PC-9 (cell line): ENCODE data around the gene LRMDA. TPM values are rescaled to one million over a fixed set of nuclear protein-coding genes. Genes with fewer than 3 reads are reported as not detected.

ENCODE experiments used
- BruUV-seq: library from RNA; stranded (reverse); fragments of 400-500 nt; replicated peaks from 2 replicates; lab custom pipeline; 2021; lab: Mats Ljungman, UMichigan
- CTCF ChIA-PET: fragments of 300-600 bp; sonication (Branson Sonifier 250); formaldehyde crosslinking; loops from one replicate; lab custom pipeline; 2022; ENCODE audit warnings: antibody characterized with exemption; lab: Charles Lee
- POLR2A ChIA-PET: fragments of 300-600 bp; sonication (Branson Sonifier 250); formaldehyde crosslinking; loops from one replicate; lab custom pipeline; 2022; ENCODE audit warnings: antibody characterized with exemption; ENCODE audit not compliant: unreplicated experiment; lab: Charles Lee
- DNase-seq, 2 experiments: peaks; one replicate each; pipeline versions ENCODE4 v3.0.0 to v3.0.0-alpha.2; 2015 to 2022; ENCODE audit warnings: mixed read lengths in 1 of 2
- H2AFZ ChIP-seq: fragments of 200-600 bp; sonication (generic); 2 replicates; pipeline ENCODE4 v1.8.1; 2017; ENCODE audit warnings: antibody characterized with exemption
- H3F3A ChIP-seq: fragments of 200-600 bp; sonication (generic); 2 replicates; pipeline ENCODE4 v1.8.1; 2017; ENCODE audit warnings: antibody characterized with exemption, mild to moderate bottlenecking, low read depth; ENCODE audit not compliant: insufficient read depth
- H3K27ac ChIP-seq: fragments of 200-600 bp; sonication (generic); 2 replicates; pipeline ENCODE4 v1.6.1; 2016; ENCODE audit warnings: mixed run types
- H3K27me3 ChIP-seq: fragments of 200-600 bp; sonication (generic); 2 replicates; pipeline ENCODE4 v1.6.1; 2016; ENCODE audit warnings: low read depth, mixed run types; ENCODE audit not compliant: insufficient read depth
- H3K36me3 ChIP-seq: fragments of 200-600 bp; sonication (generic); 2 replicates; pipeline ENCODE4 v1.6.1; 2016; ENCODE audit warnings: low read depth, mixed run types
- H3K4me1 ChIP-seq: fragments of 200-600 bp; sonication (generic); replicated peaks from 2 replicates; pipeline ENCODE4 v1.6.1; 2016; ENCODE audit warnings: mixed run types; ENCODE audit not compliant: insufficient read depth
- H3K4me2 ChIP-seq: fragments of 200-600 bp; sonication (generic); 2 replicates; pipeline ENCODE4 v1.6.1; 2017; ENCODE audit warnings: mixed run types
- H3K4me3 ChIP-seq: fragments of 200-600 bp; sonication (generic); 2 replicates; pipeline ENCODE4 v1.6.1; 2016; ENCODE audit warnings: mixed run types
- H3K79me2 ChIP-seq: fragments of 200-600 bp; sonication (generic); 2 replicates; pipeline ENCODE4 v1.6.1; 2017; ENCODE audit warnings: low read depth, mixed run types
- H3K9me2 ChIP-seq: fragments of 200-600 bp; sonication (generic); 2 replicates; pipeline ENCODE4 v1.8.1; 2017; ENCODE audit warnings: mild to moderate bottlenecking; ENCODE audit not compliant: insufficient read depth
- H3K9me3 ChIP-seq: fragments of 200-600 bp; sonication (generic); 2 replicates; pipeline ENCODE4 v1.8.1; 2016; ENCODE audit warnings: low read depth; ENCODE audit not compliant: insufficient read depth
- H4K20me1 ChIP-seq: fragments of 200-600 bp; sonication (generic); 2 replicates; pipeline ENCODE4 v1.8.1; 2017; ENCODE audit not compliant: insufficient read depth
- EZH2 ChIP-seq: fragments of 200-600 bp; sonication (generic); IDR thresholded peaks from 2 replicates; pipeline ENCODE4 v1.8.0; 2017; ENCODE audit warnings: antibody characterized with exemption, low read depth
- intact Hi-C: fragments of 100-400 bp; cut with micrococcal nuclease; formaldehyde crosslinking; loops from one replicate; pipeline ENCODE4 v1.10.0; 2022; ENCODE audit not compliant: unreplicated experiment
- total RNA-seq: library from RNA; stranded (reverse); gene quantifications from 2 replicates; pipeline ENCODE4 v1.2.3, GENCODE V29; 2021
- TF ChIP-seq, protein P1 (sequence below): fragments of 200-600 bp; sonication (generic); conservative IDR thresholded peaks from 2 replicates; pipeline ENCODE4 v1.6.1; 2017; ENCODE audit warnings: mixed run types, antibody characterized with exemption, mild to moderate bottlenecking, moderate library complexity

Gene LRMDA
- total RNA-seq, 1 experiment from 2014 or later: not detected

DNA sequence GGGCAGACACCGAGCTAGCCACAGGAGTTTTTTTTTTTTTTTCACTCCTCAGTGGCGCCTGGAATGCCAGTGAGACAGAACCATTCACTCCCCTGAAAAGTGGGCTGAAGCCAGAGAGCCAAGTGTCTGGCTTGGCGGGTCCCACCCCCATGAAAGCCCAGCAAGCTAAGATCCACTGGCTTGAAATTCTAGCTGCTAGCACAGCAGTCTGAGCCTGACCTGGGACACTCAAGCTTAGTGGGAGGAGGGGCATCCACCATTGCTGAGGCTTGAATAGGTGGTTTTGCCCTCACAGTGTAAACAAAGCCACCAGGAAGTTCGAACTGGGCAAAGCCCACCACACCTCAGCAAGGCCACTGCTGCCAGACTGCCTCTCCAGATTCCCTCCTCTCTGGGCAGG lies 144.5 kb downstream of the LRMDA start:
- Histone ChIP-seq H3K9me2 (no peaks in the 10 kb centered on the region), H3K9me3 (peaks cover 4% of the 10 kb centered on the region; the same call in 1 of the 2 replicates), H3K4me2 (no peak overlapping the region), H3K79me2 (no peaks in the 10 kb centered on the region), H3K36me3 (no peaks in the 10 kb centered on the region), H3K27ac (no peak overlapping the region), H2AFZ (no peak overlapping the region), H4K20me1 (no peaks in the 10 kb centered on the region), H3K4me3 (no peak overlapping the region), H3F3A (no peaks in the 10 kb centered on the region), H3K4me1 (no peaks in the 10 kb centered on the region), H3K27me3 (no peaks in the 10 kb centered on the region)
- TF ChIP-seq, protein P1, sequence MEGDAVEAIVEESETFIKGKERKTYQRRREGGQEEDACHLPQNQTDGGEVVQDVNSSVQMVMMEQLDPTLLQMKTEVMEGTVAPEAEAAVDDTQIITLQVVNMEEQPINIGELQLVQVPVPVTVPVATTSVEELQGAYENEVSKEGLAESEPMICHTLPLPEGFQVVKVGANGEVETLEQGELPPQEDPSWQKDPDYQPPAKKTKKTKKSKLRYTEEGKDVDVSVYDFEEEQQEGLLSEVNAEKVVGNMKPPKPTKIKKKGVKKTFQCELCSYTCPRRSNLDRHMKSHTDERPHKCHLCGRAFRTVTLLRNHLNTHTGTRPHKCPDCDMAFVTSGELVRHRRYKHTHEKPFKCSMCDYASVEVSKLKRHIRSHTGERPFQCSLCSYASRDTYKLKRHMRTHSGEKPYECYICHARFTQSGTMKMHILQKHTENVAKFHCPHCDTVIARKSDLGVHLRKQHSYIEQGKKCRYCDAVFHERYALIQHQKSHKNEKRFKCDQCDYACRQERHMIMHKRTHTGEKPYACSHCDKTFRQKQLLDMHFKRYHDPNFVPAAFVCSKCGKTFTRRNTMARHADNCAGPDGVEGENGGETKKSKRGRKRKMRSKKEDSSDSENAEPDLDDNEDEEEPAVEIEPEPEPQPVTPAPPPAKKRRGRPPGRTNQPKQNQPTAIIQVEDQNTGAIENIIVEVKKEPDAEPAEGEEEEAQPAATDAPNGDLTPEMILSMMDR: no peak
- no peak for TF ChIP-seq EZH2
- ChIA-PET POLR2A (no interaction called here), CTCF (no interaction called here)
- DNase-seq: no peak
- intact Hi-C loops: no loop called here
- no TSS peak for BruUV-seq

DNA sequence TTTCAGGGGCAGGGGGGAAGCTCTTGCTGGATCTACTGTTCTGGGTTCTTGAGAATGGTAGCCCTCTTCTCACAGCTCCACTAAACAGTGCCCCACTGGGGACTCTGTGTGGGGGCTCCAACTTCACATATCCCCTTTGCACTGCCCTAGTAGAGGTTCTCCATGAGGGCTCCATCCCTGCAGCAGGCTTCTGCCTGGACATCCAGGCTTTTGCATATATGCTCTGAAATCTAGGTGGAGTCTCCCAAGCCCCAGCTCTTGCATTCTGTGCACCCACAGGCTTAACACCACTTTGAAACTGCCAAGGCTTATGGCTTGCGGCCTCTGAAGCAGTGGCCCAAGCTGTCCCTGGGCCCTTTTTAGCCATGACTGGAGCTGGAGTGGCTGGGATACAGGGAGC lies 150.7 kb downstream of the LRMDA start:
- Histone ChIP-seq H3K27ac (no peak overlapping the region), H2AFZ (no peak overlapping the region), H3K9me2 (no peaks in the 10 kb centered on the region), H3F3A (no peaks in the 10 kb centered on the region), H3K27me3 (no peaks in the 10 kb centered on the region), H3K4me1 (no peaks in the 10 kb centered on the region), H3K9me3 (no peaks in the 10 kb centered on the region; the same call in 1 of the 2 replicates), H3K4me2 (no peak overlapping the region), H3K4me3 (no peak overlapping the region), H3K36me3 (no peaks in the 10 kb centered on the region), H3K79me2 (no peaks in the 10 kb centered on the region), H4K20me1 (no peaks in the 10 kb centered on the region)
- ChIA-PET POLR2A (no interaction called here), CTCF (no interaction called here)
- intact Hi-C loops: no loop called here
- no peak for DNase-seq
- BruUV-seq: no TSS peak
- TF ChIP-seq, protein P1: no peak
- no peak for TF ChIP-seq EZH2

DNA sequence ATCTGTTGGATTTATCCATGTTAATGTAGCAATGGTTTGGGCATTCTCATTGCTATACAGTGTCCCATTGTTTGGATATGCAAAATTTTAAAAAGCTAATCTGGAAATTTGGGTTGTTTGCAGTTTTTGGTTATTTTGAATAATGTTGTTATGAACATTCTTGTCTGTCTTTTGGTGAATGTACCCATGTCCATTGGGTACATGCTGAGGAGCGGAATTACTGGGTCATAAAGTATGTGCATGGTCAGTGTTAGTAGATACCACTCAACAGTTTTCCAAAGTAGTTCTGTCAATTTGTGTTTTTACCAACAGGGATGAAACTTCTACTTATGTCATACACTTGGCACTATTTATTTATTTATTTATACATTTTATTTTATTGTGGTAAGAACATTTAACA lies 153.9 kb downstream of the LRMDA start:
- Histone ChIP-seq H3K4me3 (no peak overlapping the region), H3K4me1 (no peaks in the 10 kb centered on the region), H3K4me2 (no peak overlapping the region), H3F3A (no peaks in the 10 kb centered on the region), H3K9me2 (no peaks in the 10 kb centered on the region), H3K79me2 (no peaks in the 10 kb centered on the region), H3K36me3 (no peaks in the 10 kb centered on the region), H2AFZ (no peak overlapping the region), H3K9me3 (no peaks in the 10 kb centered on the region; the same call in 1 of the 2 replicates), H3K27ac (no peak overlapping the region), H3K27me3 (no peaks in the 10 kb centered on the region), H4K20me1 (no peaks in the 10 kb centered on the region)
- intact Hi-C loops: no loop called here
- POLR2A ChIA-PET: no interaction called here
- CTCF ChIA-PET: no interaction called here
- DNase-seq: no peak
- BruUV-seq: no TSS peak
- TF ChIP-seq, protein P1: no peak
- no peak for TF ChIP-seq EZH2
